ENCODE data around the gene NR6A1. TPM values are rescaled to one million over a fixed set of nuclear protein-coding genes. Genes with fewer than 3 reads are reported as not detected.
A peak's percentile ranks its signal among the peaks of the same experiment; 100 is the strongest.

NR6A1 gene
- total RNA-seq, 1 experiment from 2014 or later: 99.3 TPM

DNA sequence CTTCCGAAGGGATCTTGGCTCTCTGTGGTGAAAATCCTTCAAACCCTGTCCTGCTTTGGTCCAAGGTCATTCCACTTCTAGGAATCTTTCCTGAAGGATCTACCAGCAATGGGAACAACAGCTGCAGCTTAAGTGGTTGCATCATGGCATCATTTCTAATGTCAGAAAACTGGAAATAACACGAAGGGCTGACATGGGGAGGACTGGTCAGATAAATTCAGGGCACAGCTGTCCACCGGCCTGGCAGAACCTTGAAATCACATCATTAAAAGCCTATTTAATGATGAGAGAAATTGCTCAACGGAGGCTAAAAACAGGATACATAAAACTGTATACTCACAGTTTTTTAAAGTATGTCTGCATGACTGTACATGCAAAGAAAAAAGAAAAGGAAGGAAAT, 34.1 kb upstream of the NR6A1 start:
- Histone ChIP-seq H3K56ac (ENCODE audit: insufficient read length, low read depth, low read length) (no peak overlapping the region), H3K4ac (ENCODE audit: low read depth, low read length) (no peak overlapping the region), H3K9me3 (ENCODE audit: control insufficient read depth, low read depth, low read length) (no peaks in the 10 kb centered on the region), H3K14ac (ENCODE audit: insufficient read depth, low read length) (no peak overlapping the region), H3K79me2 (ENCODE audit: insufficient read depth, low read length) (no peaks in the 10 kb centered on the region), H3T11ph (ENCODE audit: low read length) (no peak overlapping the region), H3K9ac (ENCODE audit: extremely low read depth, insufficient read length, low read length) (no peak overlapping the region), H4K91ac (ENCODE audit: insufficient read length, low read depth, low read length) (no peak overlapping the region), H3K79me1 (ENCODE audit: insufficient read depth, low read depth, low read length, poor library complexity, severe bottlenecking) (no peaks in the 10 kb centered on the region), H2AK5ac (ENCODE audit: insufficient read length, low read length) (no peak overlapping the region), H3K23ac (ENCODE audit: insufficient read length, low read depth, low read length) (no peak overlapping the region), H2BK12ac (ENCODE audit: insufficient read length, low read depth, low read length) (no peak overlapping the region), H3K4me1 (ENCODE audit: insufficient read depth, low read length) (no peaks in the 10 kb centered on the region), H2BK20ac (ENCODE audit: low read depth, low read length, poor library complexity, severe bottlenecking) (no peak overlapping the region), H2BK120ac (ENCODE audit: low read depth, low read length, poor library complexity, severe bottlenecking) (no peak overlapping the region), H3K23me2 (ENCODE audit: insufficient read length, low read depth, low read length, poor library complexity, severe bottlenecking) (no peaks in the 10 kb centered on the region), H3K27ac (ENCODE audit: insufficient read length, low read depth, low read length) (no peak overlapping the region), H2BK15ac (ENCODE audit: low read depth, low read length) (no peak overlapping the region), H3K4me2 (ENCODE audit: insufficient read depth, insufficient read length, low read length) (no peak overlapping the region), H3K27me3 (ENCODE audit: insufficient read depth, low read length) (no peaks in the 10 kb centered on the region), H4K8ac (replicated peaks; ENCODE audit: insufficient read length, low read depth, low read length) (no peak overlapping the region), H4K20me1 (ENCODE audit: control insufficient read depth, insufficient read depth, insufficient read length) (no peaks in the 10 kb centered on the region), H2AFZ (ENCODE audit: low read length) (no peak overlapping the region), H2BK5ac (ENCODE audit: insufficient read length, low read length) (no peak overlapping the region), H4K5ac (ENCODE audit: insufficient read length, low read depth, low read length) (no peak overlapping the region), H3K18ac (ENCODE audit: insufficient read length, low read depth, low read length) (no peak overlapping the region)
- Mint-ChIP-seq H3K9me3 (no peaks in the 10 kb centered on the region), H3K4me3 (no peak overlapping the region), H3K27ac (peak overlapping the region in 1 of 3 experiments; percentile 34; a peak in 3 of 7 replicates), H3K36me3 (ENCODE audit: insufficient read depth in 1 of 3, low read depth in 3 of 3) (no peaks in the 10 kb centered on the region; a peak in 1 of 7 replicates), H3K27me3 (ENCODE audit: low read depth) (no peaks in the 10 kb centered on the region; the same call in 1 of the 2 replicates), H3K4me1 (peaks cover 7 to 14% of the 10 kb centered on the region in 2 experiments; a peak in 3 of 4 replicates)
- DNase-seq: no peak
- TF ChIP-seq, protein P1, sequence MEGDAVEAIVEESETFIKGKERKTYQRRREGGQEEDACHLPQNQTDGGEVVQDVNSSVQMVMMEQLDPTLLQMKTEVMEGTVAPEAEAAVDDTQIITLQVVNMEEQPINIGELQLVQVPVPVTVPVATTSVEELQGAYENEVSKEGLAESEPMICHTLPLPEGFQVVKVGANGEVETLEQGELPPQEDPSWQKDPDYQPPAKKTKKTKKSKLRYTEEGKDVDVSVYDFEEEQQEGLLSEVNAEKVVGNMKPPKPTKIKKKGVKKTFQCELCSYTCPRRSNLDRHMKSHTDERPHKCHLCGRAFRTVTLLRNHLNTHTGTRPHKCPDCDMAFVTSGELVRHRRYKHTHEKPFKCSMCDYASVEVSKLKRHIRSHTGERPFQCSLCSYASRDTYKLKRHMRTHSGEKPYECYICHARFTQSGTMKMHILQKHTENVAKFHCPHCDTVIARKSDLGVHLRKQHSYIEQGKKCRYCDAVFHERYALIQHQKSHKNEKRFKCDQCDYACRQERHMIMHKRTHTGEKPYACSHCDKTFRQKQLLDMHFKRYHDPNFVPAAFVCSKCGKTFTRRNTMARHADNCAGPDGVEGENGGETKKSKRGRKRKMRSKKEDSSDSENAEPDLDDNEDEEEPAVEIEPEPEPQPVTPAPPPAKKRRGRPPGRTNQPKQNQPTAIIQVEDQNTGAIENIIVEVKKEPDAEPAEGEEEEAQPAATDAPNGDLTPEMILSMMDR (conservative IDR thresholded peaks at IDR 0.05): no peak
- no CpG with 5 or more reads among the region's 4 CpGs for WGBS (ENCODE audit: extremely low coverage, insufficient read length, low lambda C conversion rate)

Measured in H9 (cell line).